GM18526 (cell line): ENCODE results near the gene DDC.

ENCODE experiments used
- POLR2A ChIP-seq: IDR thresholded peaks from 3 replicates; pipeline ENCODE4 v1.6.1; 2011; ENCODE audit not compliant: insufficient read length; ENCODE audit errors: extremely low read depth

Gene DDC

DNA sequence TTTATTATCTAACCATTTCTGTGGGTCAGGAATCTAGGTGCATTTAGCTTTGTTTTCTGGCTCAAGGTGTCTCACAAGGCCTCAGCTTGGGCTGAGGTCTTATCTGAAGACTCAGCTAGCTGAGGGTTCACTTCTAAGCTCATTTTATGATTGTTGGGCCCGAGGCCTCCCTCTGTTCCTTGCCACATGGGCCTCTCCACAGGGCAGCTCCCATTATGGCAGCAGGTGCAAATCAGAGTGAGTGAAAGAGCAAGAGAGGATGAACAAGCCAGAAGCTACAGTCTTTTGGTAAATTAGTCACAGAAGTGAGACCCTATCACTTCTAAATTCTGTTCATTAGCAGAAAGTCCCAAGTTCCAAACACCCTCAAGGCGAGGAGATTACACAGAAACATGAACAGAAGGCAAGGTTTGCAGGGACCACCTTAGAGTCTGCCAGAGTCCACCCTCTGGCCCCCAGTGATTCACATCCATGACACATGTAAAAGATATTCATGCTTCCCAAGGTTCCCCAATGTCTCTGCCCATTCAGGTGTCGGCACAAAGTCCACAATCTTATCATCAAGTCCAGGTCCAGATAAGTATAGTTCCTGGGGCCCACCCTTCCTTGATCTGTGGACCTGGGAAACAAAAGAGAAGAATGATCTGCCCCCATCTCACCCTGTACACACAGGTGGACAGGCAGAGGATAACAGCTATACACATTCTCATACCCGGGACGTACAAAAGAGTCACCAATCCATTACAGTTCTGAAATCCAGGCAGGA lies 138.7 kb downstream of the DDC start:
- TF ChIP-seq POLR2A, result no peak

DNA sequence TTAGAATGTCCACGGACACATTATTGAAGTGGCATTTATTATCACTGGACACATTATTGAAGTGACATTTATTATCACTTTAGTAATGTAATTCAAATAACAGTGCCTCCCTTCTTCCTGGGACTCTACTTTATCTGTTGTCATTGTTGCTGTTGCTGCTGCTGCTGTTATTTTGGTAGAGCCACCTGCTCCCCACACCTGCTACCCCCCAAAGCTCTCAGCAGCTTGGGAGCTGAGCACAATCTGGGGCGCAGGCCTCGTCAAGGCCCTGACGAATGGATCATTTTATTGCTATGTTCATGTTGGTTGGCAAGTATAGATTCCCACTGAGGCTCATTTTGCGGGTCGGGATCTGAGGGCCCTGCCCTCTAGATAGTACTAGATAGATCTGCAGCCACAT lies 139.9 kb downstream of the DDC start:
- no peak for TF ChIP-seq POLR2A

DNA sequence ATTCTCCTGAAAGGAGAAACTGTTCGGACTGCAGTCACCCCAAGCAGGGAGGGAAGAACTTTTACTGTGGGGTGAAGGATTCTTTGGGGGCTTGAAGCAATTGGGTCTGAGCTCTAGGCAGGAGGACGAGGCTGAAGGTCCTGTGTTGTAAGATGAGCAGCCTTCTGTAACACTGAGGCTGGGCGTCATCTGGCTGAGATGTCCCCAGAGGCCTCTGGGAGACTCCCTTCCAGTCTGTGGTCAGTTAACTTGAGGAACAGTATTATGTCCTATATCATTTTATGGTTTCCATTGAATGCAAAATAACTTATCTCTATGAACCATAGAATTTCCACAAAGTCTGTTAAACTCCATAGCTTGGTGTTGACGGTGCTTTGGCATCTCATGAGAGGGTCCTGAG lies 141.3 kb downstream of the DDC start:
- no peak for TF ChIP-seq POLR2A

DNA sequence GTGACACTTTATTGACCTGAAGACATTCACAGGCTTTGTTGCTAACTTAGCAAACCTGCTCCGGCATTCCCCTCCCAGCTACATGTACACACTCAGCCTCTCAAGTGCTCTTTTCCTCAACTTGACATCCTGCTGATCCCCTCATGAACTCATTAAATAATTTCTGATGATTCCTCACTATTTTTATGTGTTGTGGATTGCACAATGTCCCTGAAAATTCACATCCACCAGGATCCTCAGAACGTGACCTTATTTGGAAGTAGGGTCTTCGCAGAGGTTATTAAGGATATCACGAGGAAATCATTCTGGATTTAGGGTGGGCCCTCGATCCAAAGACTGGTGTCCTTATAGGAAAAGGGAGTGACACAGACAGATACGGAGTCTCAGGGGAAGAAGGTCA lies 142.3 kb downstream of the DDC start:
- TF ChIP-seq POLR2A, result no peak

DNA sequence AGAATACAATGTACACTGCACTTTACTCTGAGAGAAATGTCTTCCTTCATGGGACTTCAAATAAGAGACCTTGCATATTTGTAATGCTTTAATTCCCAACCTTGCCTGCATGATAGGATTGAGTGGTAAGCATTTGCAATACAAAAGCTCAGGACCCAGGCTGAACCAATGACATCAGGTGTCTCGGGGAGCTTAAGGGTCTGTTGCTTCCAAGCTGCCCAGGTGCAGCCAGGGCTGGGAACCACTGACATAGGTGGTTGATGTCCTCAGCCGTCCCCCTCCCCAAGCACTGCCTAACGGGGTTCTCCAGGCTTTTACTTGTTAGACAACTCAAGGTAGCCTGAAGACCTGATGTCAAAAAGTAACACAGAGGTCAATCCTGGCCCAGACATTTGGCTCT lies 144.2 kb downstream of the DDC start:
- TF ChIP-seq POLR2A, result no peak

DNA sequence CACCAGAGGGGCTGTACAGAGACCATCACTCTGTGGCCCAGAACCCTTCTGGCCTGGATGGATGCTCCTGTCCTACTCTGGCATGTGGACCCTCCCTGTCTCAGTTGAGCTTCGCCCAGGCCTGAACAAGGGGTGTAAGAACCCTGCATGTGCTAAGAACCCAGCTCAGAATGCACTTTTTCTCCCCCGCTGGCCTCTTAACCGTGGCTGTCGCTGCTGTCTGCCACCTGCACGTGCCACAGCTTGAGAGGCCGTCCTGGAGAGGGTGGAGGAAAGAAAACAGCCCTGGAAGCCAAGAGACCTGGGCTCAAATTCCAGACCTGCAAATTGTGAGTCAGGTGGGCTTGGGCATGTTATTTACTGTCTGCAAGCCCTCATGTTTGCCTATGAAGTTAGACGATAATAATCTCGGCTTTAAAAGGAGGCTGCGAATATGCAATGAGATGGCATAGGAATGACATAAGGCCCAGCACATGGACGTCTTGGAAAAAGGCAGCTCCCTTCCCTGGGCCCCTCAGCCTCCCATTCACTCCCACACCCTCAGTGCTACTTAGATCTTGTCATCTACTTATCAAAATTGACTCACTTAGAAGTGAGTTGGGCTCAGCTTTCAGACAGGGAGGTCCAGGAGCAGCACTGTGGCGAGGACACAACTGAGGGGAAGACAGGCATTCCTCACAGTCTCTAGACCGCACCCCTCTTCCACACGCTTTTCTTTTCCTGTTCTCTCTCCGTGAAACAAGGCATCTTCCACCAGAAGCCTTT lies 146.5 kb downstream of the DDC start:
- no peak for TF ChIP-seq POLR2A

DNA sequence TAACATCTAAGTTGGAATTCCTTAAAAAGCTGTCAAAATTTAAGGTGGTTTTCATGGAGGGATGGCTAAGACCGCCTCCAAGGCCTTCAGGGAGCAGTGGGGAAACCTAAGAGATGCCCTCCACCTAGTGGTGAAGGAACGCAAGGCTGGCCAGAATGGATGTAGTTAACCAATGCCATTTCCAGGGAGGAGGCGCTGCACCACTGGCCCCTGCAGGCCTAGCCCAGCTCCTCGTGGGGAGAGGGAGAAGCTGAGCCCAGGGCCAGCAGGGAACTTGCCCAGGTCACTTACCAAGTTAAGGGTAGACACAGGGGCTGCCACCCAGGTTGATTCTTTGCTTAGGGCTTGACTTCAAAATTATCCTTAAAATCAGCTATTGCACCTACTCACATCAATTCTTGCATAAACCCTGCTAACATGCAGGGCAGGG lies 147.1 kb downstream of the DDC start:
- no peak for TF ChIP-seq POLR2A

DNA sequence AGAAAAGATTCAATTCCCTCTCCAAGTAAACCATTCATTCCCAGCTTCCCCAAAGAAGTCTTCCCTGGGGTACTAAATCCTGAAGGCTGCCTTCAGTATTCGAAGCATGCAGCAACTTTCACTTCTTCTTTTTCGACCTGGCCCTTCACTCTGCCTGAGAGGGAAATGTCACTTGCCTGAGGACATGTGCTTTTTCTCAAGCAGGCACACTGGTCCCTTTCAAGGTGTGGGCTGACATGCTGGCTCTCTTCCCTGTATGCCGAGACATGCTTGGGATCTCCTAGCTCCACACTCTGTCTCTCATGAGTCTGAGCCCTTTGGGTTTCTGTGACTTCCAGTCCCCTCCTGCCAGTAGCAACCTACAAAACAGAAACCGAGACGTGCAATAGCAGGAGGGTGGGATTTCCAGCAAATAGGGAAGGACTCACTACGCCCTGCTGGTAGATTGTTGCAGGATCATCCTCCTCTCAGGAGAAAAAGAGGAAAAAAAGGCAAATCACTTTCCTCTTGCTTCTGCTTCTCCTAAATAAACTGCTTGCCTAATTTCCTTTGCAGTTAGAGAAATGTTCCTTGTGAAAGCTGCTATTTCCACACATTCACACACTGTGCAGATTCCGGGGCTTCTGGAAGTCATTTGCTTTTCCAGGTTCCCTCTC lies 148.6 kb downstream of the DDC start:
- no peak for TF ChIP-seq POLR2A

DNA sequence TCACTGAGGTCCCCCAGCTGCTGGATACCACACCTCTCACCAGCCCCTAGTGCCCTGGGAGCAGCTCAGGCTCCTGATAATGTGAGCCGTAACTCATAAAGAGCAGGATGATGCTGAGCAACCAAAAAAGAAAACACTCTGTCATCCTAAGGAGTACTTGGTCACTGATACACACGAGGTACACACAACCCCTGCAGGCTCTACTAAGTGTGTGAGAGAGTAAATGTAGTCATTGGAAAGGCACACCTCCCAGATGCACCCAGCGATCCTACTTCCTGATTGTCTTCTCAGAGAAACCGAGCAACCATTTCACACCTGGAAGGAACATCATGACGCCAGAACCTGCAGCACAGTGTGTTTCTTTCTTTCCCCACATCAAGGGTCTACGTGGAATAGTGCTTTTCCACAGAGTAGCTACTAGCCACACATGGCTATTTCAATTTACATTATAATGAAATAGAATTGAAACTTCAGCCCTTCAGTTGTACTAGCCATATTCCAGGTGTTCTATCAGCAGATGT lies 149.3 kb downstream of the DDC start:
- no peak for TF ChIP-seq POLR2A

DNA sequence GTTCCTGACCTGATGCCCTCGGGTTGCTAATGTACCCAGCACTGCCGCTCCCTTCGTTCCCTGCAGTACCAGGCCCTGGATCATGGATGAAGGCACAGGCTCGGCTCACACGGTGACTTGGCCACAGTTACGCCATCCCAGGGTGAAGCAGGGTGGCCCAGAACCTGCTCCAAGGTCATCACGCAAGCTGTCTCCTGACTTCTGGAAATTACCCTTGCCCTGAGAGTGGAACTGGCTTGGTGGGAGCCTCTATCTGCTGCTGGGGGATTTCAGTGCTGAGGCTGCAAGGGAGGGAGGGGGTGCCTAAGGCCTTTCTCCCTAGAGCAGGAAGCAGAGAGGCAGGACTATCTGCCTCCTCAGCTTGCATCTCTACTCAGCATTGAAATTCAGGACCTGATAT lies 151.6 kb downstream of the DDC start:
- TF ChIP-seq POLR2A, result no peak

DNA sequence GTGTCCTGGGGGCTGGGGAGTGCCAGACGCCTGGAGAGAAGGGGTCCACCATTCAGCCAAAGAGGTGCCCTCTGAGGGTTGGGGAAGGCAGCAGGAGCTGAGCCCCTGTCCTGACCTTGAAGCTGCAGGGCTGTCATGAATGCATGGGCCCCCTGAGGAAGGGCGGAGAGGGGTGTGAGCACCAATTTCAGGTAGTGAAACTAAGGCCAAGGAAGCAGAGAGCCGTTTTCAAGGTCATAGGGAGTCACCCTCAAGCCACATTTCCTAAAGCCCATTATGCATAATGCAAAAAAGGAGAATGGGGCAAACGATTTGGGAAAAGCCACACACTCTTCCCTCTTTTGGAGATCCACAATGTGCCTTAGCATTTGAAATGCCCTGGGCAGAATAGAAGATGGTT lies 152.2 kb downstream of the DDC start:
- no peak for TF ChIP-seq POLR2A

DNA sequence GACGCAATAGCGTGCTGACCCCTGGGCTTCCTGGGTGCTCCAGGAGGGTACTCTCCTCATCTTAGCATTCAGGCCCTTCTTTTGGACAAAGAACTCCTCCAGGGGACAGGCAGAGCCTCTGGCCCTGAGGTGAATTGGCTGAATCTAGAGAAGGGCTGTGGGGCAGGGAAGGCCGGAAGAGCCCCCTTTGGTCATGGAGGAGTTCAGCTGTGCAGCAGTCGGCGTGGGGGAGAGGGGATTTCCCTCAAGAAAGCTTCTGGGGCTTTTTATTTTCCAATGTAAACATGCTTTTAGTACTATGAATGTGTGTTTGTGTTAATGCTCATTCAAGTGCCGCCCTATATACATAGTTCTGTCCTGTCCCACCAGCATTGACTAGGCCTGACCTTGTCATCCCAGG lies 153.9 kb downstream of the DDC start:
- no peak for TF ChIP-seq POLR2A

DNA sequence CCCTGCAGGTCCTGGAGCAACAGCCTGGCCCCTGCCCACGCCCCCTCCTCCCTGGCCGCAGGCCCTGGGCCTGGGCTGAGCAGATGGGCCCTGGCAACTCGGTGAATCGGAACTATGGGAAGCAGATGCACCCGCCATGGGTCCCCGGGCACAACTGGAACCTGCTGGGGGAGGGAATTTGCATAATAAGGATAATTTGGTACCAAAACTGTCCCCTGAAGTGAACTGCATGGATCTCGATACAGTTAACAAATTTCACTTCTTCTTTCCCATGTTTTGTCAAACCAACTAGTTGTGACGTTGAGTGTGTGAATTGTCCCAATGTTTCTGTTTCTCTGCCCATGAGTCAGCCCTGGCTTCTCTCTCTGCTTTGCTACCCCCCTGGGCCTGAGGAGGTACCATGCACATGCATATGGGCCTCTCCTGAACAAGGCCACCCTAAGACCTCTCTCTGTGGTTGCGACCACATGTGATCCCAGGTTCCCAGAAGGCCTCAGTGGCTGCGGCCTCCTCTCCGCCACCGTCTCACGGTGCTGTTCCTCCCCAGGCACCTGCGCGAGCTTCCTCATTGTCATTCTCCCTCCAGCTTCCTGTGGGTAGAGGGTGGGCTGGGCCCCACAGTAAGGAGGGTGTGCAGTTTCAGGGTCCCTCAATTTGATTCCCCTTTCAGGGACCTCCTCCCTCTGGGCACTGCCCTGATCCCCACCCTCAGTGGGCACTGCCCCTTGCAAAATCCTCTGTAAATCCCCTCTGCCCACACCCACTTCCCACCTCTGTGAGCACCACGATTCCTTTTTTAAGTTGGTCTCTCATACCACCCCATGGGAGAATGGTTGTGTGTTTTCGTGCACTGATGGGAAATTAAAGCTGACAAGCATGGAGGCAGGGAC lies 155.1 kb downstream of the DDC start:
- TF ChIP-seq POLR2A, result peak; percentile 7
